Activated CD4-positive, alpha-beta T cell treated with anti-CD3 and anti-CD28 coated beads, Interleukin-10, Interleukin-2, amounts not matched to agents 100 ng/mL and 50 ng/mL, durations not matched to agents 16 hours and 8 hours (primary cell): ENCODE measurements around the gene SLC25A23.
"Not testable (repeated sequence)": the region's sequence is repeated elsewhere in the genome, so short reads cannot be mapped to it uniquely, and the experiment has no call there.

ENCODE experiments used
- DNase-seq: peaks from one replicate; pipeline ENCODE4 v3.0.0-alpha.2; 2020

The SLC25A23 gene

GRCh38 chr19:6423499-6424194 lies 35.9 kb downstream of the SLC25A23 start:
- DNase-seq: peak; percentile 60

- DNase-seq: no peak
Observed at GRCh38 chr19:6421075-6422014, 38.2 kb downstream of the SLC25A23 start.

- DNase-seq: no peak
Observed at GRCh38 chr19:6418562-6418932, 41.0 kb downstream of the SLC25A23 start.

GRCh38 chr19:6417713-6418561 lies 41.7 kb downstream of the SLC25A23 start:
- no peak for DNase-seq

- DNase-seq: no peak
Observed at GRCh38 chr19:6416658-6417405, 42.8 kb downstream of the SLC25A23 start.

- DNase-seq: no peak
Observed at GRCh38 chr19:6415591-6416190, 43.9 kb downstream of the SLC25A23 start.

GRCh38 chr19:6414793-6415590 lies 44.6 kb downstream of the SLC25A23 start:
- DNase-seq: no peak

GRCh38 chr19:6413721-6414643 lies 45.6 kb downstream of the SLC25A23 start:
- no peak for DNase-seq

GRCh38 chr19:6413291-6413690 lies 46.3 kb downstream of the SLC25A23 start:
- no peak for DNase-seq

GRCh38 chr19:6412447-6413091 lies 47.0 kb downstream of the SLC25A23 start:
- DNase-seq: peak; percentile 53

GRCh38 chr19:6412061-6412446 lies 47.5 kb downstream of the SLC25A23 start:
- DNase-seq: no peak

- DNase-seq: no peak
Observed at GRCh38 chr19:6409346-6409745, 50.2 kb downstream of the SLC25A23 start.

- no peak for DNase-seq
Observed at GRCh38 chr19:6406401-6406800, 53.2 kb downstream of the SLC25A23 start.

GRCh38 chr19:6402837-6403608 lies 56.6 kb downstream of the SLC25A23 start:
- no peak for DNase-seq

GRCh38 chr19:6402058-6402457 lies 57.5 kb downstream of the SLC25A23 start:
- DNase-seq: no peak

- not testable (repeated sequence) for DNase-seq
Observed at GRCh38 chr19:6400062-6400944, 59.3 kb downstream of the SLC25A23 start.

- no peak for DNase-seq
Observed at GRCh38 chr19:6396305-6396704, 63.3 kb downstream of the SLC25A23 start.

GRCh38 chr19:6394831-6395230 lies 64.8 kb downstream of the SLC25A23 start:
- DNase-seq: no peak
